OCI-LY7 (cell line): ENCODE results near the gene VMO1. TPM values are rescaled to one million over a fixed set of nuclear protein-coding genes. Genes with fewer than 3 reads are reported as not detected.
A peak's percentile ranks its signal among the peaks of the same experiment; 100 is the strongest.

ENCODE experiments used
- BruUV-seq: library from RNA; stranded (reverse); fragments of 400-500 nt; replicated peaks from 2 replicates; lab custom pipeline; 2021; lab: Mats Ljungman, UMichigan
- CTCF ChIA-PET: fragments of 300-600 bp; sonication (Branson Sonifier 250); formaldehyde crosslinking; loops from one replicate; lab custom pipeline; 2022; ENCODE audit warnings: antibody characterized with exemption; ENCODE audit not compliant: unreplicated experiment; lab: Charles Lee
- POLR2A ChIA-PET: fragments of 300-600 bp; sonication (Branson Sonifier 250); formaldehyde crosslinking; loops from one replicate; lab custom pipeline; 2022; ENCODE audit warnings: antibody characterized with exemption; lab: Charles Lee
- DNase-seq: peaks from one replicate; pipeline ENCODE4 v3.0.0-alpha.2; 2015; ENCODE audit warnings: low spot score
- H2AFZ ChIP-seq: fragments of 200-600 bp; sonication (generic), shearing (Covaris generic); 2 replicates; pipeline ENCODE4 v1.6.1; 2014; ENCODE audit warnings: mild to moderate bottlenecking, antibody characterized with exemption, low read length, moderate library complexity
- H3K27ac ChIP-seq: fragments of 200-600 bp; sonication (generic); 2 replicates; pipeline ENCODE4 v1.5.1; 2014; ENCODE audit warnings: mixed run types, low read depth, mild to moderate bottlenecking, moderate library complexity, low read length, inconsistent platforms; ENCODE audit not compliant: poor library complexity, severe bottlenecking
- H3K36me3 ChIP-seq: fragments of 200-600 bp; sonication (generic); 2 replicates; pipeline ENCODE4 v1.6.1; 2014; ENCODE audit warnings: mild to moderate bottlenecking, antibody characterized with exemption, low read length, moderate library complexity, mixed read lengths; ENCODE audit not compliant: insufficient read depth
- H3K4me1 ChIP-seq: fragments of 200-600 bp; sonication (generic); 2 replicates; pipeline ENCODE4 v1.5.1; 2014; ENCODE audit warnings: mild to moderate bottlenecking, low read length; ENCODE audit not compliant: insufficient read depth, poor library complexity, severe bottlenecking
- H3K4me2 ChIP-seq: fragments of 200-600 bp; sonication (generic); 2 replicates; pipeline ENCODE4 v1.6.1; 2014; ENCODE audit warnings: mild to moderate bottlenecking, low read length
- H3K4me3 ChIP-seq: fragments of 200-600 bp; sonication (generic); 2 replicates; pipeline ENCODE4 v1.5.1; 2014; ENCODE audit warnings: mild to moderate bottlenecking, low read depth, low read length; ENCODE audit not compliant: poor library complexity, severe bottlenecking
- H3K79me2 ChIP-seq: fragments of 200-600 bp; sonication (generic); 2 replicates; pipeline ENCODE4 v1.6.1; 2016; ENCODE audit warnings: low read depth, mild to moderate bottlenecking, low read length, moderate library complexity, mixed read lengths; ENCODE audit not compliant: insufficient read depth
- H3K9me2 ChIP-seq: fragments of 200-600 bp; sonication (generic); 2 replicates; pipeline ENCODE4 v1.6.1; 2016; ENCODE audit warnings: mild to moderate bottlenecking, low read length, mixed read lengths; ENCODE audit not compliant: insufficient read depth
- H3K9me3 ChIP-seq: fragments of 200-600 bp; sonication (generic); 2 replicates; pipeline ENCODE4 v1.6.1; 2014; ENCODE audit warnings: mild to moderate bottlenecking, mixed run types, low read length, mixed read lengths
- H4K20me1 ChIP-seq: fragments of 200-600 bp; sonication (generic); 2 replicates; pipeline ENCODE4 v1.6.1; 2014; ENCODE audit warnings: mild to moderate bottlenecking, antibody characterized with exemption, low read length, moderate library complexity, mixed read lengths; ENCODE audit not compliant: insufficient read depth
- CTCF ChIP-seq: fragments of 200-600 bp; sonication (generic); conservative IDR thresholded peaks from 2 replicates; pipeline ENCODE4 v1.5.1; 2014; ENCODE audit warnings: mild to moderate bottlenecking, antibody characterized with exemption, low read length, moderate library complexity, mixed read lengths
- EZH2phosphoT487 ChIP-seq: fragments of 200-600 bp; sonication (generic); IDR thresholded peaks from 2 replicates; pipeline ENCODE4 v1.6.1; 2018; ENCODE audit warnings: low read depth, borderline replicate concordance, mild to moderate bottlenecking, mixed run types, antibody characterized with exemption, low read length, moderate library complexity, mixed read lengths
- intact Hi-C: fragments of 100-400 bp; cut with micrococcal nuclease; formaldehyde crosslinking; loops from one replicate; pipeline ENCODE4 v1.10.0; 2022; ENCODE audit not compliant: unreplicated experiment
- total RNA-seq, 2 experiments: library from RNA; depleted of rRNA in 1 of 2; stranded (reverse); fragments of >200 nt in 1 of 2; shearing (Covaris generic) in 1 of 2; gene quantifications; 2 replicates each; pipeline ENCODE4 v1.2.3, GENCODE V29; 2014 to 2022

VMO1 gene
- total RNA-seq, 2 experiments from 2014 or later, result not detected

DNA sequence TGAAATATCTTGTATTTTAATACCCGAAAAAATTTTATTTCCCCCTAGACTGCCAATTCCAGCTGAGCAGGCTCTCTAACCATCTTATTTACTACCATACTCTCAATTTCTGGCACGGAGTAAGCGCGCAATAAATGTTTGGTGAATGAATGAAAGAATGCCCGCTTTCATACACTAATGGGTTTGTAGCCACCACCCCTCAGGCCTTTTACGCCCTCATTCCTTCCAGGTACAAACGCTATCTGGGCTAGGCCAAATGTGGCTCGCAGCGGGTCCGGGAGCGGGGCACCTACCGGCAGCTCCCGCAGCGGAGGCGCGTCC, 20.3 kb upstream of the VMO1 start:
- H3K4me3 ChIP-seq, result peak overlapping the region; percentile 86
- peak overlapping the region; percentile 93 for H3K4me2 ChIP-seq
- no TSS peak for BruUV-seq

GRCh38 chr17:4802228-4802627, 16.1 kb upstream of the VMO1 start, which contains the start of gene C17orf114:
TSS of gene C17orf114 (minus strand) at chr17:4802328.
- H3K79me2 ChIP-seq, result peaks cover 4% of the 10 kb centered on the region; the same call in 1 of the 2 replicates
- ChIA-PET CTCF (no interaction called here), POLR2A (no interaction called here)
- no peak for DNase-seq
- TF ChIP-seq EZH2phosphoT487 (no peak), CTCF (no peak)
- H3K4me3 ChIP-seq, result no peak within 1 kb of the TSS
- intact Hi-C loops, result no loop called here
- no peaks in the 10 kb centered on the region for H3K9me3 ChIP-seq
- H2AFZ ChIP-seq, result no peak within 1 kb of the TSS
- no peaks in the 10 kb centered on the region for H4K20me1 ChIP-seq
- H3K27ac ChIP-seq, result no peak within 1 kb of the TSS
- H3K4me1 ChIP-seq, result peaks cover 6% of the 10 kb centered on the region
- BruUV-seq, result no TSS peak
- no peak within 1 kb of the TSS for H3K4me2 ChIP-seq
- H3K9me2 ChIP-seq, result no peaks in the 10 kb centered on the region
- H3K36me3 ChIP-seq, result peaks cover 22% of the 10 kb centered on the region; the same call in 1 of the 2 replicates

More for the DNA sequence above, 20.3 kb upstream of the VMO1 start:
- Histone ChIP-seq H3K9me2 (no peaks in the 10 kb centered on the region), H3K36me3 (no peaks in the 10 kb centered on the region), H3K9me3 (no peaks in the 10 kb centered on the region), H4K20me1 (no peaks in the 10 kb centered on the region), H3K79me2 (no peaks in the 10 kb centered on the region), H3K27ac (no peak overlapping the region), H3K4me1 (peaks cover 12% of the 10 kb centered on the region), H2AFZ (peak overlapping the region; percentile 81)
- ChIA-PET POLR2A (interaction anchor here (1.0 kb wide), 1 partner anchor 16 kb away, joined by 3 read pairs; no protein-coding TSS in a partner anchor), CTCF (no interaction called here)
- intact Hi-C loops, result loop anchor here (2.0 kb wide), 1 partner anchor 26 kb away; the partner anchor contains the start of gene MINK1
- TF ChIP-seq CTCF (no peak), EZH2phosphoT487 (no peak)
- no peak for DNase-seq

DNA sequence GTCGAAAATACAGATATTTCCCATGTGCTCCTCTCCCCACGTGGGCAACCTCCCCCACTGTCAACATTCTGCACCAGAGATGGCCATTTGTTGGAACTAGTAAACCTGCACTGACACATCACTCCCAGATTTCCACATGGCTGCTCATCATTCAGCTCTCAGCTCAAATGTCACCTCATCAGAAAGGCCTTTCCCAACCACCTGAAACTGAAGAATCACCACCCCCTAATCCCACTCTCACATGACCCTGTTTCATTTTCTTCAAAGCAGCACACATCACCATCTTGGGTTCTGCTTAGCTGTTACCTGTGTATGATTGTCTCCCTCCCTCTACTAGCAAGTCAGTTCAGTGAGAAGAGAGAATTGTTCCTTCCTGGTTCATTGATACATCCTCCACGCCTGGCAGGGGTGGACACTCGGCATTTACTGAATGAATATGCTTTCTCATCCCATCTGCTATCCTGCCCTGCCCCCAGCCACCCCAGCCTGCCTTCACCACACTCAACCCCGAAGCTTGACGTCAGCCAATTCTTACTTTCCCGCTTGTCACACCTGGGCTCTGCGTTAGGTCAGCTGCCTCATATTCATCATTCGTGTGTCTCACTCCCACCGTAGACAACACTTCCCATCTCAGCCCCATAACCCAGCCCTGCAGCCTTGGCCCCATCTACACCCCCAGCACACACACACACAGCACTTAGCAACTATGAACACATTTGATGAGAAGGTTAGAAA, 14.5 kb upstream of the VMO1 start:
- POLR2A ChIA-PET, result no interaction called here
- TF ChIP-seq CTCF, result no peak
- TF ChIP-seq EZH2phosphoT487, result no peak
- Histone ChIP-seq H3K9me3 (no peaks in the 10 kb centered on the region), H3K4me3 (no peak overlapping the region), H3K4me2 (no peak overlapping the region), H4K20me1 (no peaks in the 10 kb centered on the region), H3K36me3 (peaks cover 23% of the 10 kb centered on the region; the same call in 1 of the 2 replicates), H3K9me2 (no peaks in the 10 kb centered on the region), H3K4me1 (peaks cover 6% of the 10 kb centered on the region), H2AFZ (no peak overlapping the region), H3K79me2 (peaks cover 16% of the 10 kb centered on the region; the same call in 1 of the 2 replicates), H3K27ac (no peak overlapping the region)
- DNase-seq, result no peak
- BruUV-seq, result no TSS peak
- CTCF ChIA-PET, result no interaction called here
- intact Hi-C loops, result no loop called here
